Hematopoietic multipotent progenitor cell treated with erythropoietin and hydrocortisone succinate and interleukin-3 and kit ligand, for 17 days (in vitro differentiated cells): ENCODE results near the gene DENND6A.
"Not testable (repeated sequence)": the region's sequence is repeated elsewhere in the genome, so short reads cannot be mapped to it uniquely, and the experiment has no call there.

Experiments used
- DNase-seq: peaks from one replicate; pipeline ENCODE4 v3.0.0-alpha.2; 2015; ENCODE audit warnings: low spot score

Gene DENND6A

DNA sequence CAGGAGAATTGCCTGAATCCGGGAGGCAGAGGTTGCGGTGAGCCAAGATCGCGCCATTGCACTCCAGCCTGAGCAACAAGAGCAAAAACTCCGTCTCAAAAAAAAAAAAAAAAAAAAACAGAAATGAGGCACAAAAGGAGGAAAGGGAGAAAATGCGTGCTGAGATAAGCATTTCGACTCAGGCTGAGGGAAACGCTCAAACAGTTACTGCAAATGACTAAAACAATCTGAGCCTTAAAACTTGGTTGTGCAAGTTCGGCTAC is 813 bp downstream of the DENND6A start:
- DNase-seq = not testable (repeated sequence)

DNA sequence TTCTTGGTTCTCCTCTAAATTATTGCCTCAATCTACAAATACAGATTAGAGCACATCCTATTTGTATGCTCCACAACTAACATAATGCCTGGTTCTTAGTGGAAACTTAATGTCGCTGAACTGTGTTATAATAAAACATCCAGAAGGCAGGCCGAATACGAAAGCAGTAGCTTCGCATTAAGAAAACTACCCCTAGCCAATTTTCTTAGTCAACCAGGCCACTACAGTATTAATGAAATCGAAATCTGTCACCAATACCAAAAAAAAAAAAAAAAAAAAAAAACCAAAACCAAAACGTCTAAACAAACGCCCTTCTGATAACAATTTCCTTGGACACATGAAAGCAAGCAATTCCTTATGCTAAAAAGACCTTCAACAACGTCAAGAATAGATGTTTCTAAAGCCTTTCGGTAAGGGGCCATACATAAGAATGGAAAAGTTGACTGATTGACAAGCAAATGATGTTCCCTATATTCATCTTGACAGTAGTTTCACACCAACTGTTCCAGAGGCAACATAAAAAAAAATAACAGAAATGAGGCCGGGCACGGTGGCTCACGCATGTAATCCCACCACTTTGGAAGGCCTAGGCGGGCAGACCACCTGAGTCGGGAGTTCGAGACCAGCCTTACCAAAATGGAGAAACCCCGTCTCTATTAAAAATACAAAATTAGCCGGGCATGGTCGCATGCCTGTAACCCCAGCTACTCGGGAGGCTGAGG is 1.3 kb downstream of the DENND6A start:
- DNase-seq = peak; percentile 12

DNA sequence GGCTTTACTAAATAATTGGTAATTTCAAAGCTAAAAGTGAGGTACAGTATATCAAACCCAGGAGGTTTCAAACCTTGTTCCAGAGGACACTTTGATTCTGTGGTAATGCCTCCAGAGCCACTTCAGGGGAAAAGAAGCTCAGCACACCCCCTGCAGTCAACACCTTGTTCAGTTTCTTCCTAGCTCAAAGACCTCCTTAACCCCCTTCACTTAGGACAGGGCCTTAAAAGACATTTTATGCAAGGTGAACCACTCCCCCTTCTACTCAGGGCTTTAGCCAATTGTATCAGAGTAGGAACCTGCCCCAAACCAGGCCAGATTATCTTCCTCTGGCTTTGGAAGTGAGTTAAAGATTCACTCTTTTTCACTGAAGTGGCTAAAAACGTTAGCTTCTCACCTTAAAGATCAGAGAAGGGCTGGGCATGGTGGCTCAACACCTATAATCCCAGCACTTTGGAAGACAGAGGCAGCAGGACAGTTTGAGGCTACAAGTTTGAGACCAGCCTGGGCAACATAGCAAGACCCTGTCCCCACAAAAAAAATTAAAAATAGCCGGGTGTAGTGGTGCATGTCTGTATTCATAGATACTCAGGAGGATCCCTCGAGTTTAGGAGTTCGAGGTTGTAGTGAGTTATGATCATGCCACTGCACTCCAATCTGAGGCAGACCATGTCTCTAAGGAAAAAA is 3.4 kb downstream of the DENND6A start:
- DNase-seq = no peak

DNA sequence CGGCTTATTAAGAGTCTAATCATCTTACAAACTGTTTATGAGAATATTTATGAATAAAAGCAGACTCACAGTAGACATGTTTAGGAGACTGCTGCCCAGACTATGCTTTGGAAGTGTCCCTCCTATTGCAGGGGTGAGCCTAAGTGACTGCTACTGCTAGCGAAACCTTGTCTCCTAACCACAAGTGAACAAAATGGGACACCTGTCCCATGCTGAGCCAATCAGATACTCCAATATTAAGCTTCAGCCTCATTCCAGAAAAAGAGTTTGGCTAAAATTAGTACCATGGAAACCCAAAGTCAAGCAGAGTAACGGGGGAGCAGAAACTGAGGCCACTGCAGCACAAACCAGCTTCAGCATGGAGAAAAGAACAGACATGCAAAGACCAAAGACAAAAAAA is 4.6 kb downstream of the DENND6A start:
- DNase-seq = no peak

DNA sequence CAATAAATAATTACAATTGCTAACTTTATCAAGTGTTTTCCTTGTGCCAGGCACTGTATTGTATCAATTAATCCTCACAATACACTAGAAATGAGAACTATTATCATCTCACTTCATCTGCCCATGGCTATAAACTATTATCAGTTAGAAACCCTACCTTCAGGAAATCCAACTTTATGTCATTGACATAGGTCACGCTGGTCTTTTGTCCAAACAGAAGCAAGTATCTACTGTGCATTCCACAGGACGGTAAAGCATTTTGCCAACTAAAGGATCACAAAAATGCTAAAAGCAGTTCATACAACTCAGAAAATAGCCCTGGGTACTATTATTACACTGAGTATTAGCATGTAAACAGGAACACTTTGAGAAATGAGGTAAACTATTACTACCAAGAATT is 9.6 kb downstream of the DENND6A start:
- DNase-seq = no peak

DNA sequence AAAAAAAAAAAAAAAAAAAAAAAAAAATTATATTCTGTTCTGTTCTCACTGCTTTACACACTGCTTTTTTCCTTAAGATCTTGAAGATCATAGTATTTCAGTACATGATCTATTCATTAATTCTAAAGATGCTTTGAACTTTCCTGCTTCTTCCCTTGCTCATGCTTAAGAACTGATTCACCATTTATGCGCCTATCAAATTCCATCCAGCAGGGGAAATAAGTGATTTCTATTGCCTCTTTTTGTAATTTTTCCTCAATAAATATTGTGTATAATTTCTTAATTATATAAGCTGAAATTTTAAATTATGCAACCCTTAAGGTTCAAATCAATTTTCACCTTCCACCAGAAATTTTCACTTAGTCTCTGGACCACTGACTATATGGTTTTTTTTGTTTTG is 10.6 kb downstream of the DENND6A start:
- no peak for DNase-seq

DNA sequence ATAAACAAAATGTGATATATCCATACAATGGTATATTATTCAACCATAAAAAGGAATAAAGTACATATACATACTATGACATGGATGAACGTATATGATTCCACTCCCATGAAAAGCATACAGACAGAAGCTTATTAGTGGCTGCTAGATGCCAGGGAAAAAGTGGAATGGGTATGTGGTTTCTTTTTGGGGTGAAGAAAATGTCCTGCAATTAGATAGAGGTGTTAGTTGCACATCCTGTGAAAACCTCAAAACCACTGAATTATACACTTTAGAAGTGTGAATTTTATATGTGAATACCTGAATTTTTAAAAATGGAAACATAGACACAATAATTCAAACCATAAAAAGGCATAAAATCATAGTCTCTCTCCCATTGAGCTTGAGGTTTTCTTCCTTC is 11.2 kb downstream of the DENND6A start:
- no peak for DNase-seq

DNA sequence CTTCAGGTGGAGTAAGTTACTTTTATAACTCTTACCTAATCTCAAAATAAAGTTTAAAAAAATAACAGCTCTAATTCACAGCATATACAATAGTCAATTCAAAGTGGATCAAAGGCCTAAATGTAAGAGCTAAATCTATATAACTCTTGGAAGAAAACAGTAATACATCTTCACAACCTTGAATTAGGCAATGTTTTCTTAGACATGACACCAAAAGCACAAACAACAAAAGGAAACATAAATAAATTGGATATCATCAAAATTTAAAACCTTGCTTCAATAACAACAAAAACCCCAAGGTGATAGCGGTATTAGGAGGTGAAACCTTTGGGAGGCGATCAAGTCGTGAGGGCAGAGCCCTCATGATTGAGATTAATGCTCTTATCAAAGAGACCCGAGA is 12.8 kb downstream of the DENND6A start:
- no peak for DNase-seq

DNA sequence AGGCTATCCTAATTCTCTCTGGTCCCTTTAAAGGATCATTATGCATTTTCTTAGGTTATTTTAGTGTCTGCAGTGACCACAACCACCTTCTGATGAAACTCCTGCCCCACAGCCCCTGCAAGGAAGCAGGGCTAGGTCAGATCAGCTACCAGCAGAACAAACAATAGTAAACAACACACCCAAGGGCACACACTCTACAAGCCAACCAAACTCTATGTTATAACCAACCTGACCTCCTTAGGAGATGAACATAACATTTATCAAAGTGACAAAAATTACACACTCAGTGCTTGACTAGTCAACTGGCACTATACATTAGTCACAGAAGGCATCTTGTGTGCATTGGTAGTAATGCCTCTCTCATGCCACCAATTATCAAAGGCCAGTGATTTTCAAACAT is 17.3 kb downstream of the DENND6A start:
- no peak for DNase-seq

DNA sequence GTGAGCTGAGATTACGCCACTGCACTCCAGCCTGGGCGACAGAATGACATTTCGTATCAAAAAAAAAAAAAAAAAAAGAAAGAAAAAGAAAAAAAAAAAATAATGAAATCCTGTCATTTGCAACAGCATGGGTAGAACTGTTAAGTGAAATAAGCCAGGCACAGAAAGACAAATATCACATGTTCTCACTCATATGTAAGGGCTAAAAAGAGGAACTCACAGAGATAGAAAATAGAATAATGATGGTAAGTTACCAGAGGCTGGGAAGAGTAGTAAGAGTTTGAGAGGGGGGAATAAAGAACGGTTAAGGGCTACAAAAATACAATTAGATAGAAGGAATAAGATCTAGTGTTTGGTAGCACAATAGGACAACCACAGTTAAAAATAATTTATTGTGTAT is 19.7 kb downstream of the DENND6A start:
- DNase-seq = no peak

DNA sequence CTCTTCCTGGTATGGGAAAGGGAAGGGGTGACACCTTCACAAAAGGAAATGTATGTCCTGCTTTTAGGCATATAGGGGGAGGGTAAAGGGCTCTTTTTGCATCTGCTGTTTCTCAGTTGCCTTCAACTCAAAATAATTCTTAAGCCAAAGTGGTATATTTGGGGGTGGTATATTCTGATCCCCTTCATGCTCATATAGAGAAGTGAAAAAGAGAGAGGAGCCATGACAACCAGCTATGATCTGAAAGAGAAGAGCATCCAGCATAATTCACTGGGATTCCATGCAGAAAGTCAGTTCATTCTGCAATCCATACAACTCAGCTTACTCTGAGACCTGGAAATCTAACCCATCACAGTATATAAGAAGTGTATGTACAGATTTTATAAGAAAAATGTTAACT is 22.3 kb downstream of the DENND6A start:
- DNase-seq = no peak

DNA sequence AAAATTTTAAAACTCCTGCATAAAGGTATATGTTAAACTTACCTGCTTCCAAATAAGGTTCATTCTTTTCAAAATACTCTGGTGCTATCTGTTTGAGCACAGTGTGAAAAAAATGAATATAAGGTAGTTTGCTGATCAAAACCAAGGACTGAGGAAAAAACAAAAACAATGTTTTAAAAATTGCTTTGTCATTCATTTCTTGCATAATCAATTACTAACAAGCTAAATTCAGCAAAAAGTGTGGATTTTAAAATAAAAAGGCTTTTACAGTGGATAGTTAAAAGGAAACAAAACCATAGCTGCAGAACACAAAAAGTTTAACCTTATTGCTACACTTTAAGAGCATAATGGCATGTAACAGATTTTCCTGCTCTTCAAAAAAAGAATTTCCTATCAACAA is 31.5 kb downstream of the DENND6A start:
- no peak for DNase-seq

DNA sequence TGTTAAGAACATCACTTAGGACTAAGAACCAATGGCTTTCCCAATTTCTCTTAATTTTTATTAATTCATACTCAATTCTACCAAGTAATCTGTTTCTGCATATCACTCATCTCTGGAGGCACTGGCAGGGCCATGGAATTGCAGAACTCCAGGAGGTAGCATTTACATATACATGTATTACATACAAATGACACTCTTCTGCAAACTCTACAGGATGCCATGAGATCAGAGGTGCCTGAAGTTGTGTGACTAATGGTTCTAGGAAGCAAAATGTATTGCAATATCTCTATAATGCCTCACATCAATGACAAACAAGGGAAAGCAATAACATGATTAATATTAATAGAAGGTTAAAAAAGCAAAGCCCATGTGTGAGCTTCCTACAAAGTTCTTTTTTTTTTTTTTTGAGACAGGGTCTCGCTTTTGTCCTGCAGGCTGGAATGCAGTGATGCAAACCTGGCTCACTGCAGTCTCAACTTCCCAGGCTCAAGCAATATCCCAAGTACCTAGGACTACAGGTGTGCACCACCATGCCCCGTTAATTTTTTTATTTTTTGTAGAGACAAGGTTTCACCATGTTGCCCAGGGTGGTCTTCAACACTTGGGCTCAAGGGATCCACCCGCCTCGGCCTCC is 33.0 kb downstream of the DENND6A start:
- DNase-seq = no peak

DNA sequence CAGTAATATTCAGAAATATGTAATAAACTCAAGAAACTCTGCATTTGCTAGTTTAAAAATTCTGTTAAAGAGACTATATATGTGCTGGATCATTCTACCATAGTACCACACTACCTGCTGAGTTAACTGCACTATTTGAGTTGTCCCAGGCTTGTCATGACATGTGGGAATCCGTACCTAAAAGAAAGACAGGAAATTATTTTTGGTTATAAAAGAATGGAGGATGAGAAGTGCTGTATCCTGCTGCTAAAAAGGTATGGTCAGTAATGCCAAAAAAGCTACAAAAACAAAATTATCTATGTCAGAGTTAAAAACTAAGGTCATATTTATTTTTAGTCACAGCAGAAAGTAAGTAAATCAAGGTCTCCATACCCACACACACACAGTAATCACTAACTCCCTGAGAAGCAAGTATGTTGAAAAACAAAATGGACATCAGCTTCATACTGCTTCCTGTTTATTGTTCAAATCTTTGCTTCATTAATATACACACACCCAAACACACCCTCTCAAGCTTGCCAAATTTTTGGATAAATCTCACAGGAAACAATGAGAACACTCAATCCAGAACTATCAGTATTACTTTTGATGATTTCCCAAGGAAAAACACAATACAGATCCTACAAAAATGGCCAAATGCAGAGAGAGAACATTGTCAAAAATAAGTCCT is 33.7 kb downstream of the DENND6A start:
- no peak for DNase-seq

DNA sequence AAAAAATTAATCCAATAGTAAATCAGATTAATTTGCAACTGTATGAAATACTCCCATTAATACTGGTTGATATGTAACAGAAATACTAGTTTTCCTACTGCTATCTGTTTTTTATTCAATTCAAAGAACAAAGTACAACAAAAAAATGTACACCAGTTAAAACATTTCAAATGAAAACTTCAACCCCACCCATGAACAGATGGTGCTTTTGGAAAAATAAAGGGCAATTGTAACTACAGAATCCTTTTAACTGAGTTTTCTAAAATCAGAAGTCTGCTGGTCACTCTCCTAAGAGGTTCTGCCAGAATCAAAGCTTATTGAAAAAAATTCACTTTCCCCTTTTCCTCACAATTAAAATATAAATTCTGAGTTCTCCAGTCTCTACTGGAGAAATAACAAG is 34.3 kb downstream of the DENND6A start:
- no peak for DNase-seq

DNA sequence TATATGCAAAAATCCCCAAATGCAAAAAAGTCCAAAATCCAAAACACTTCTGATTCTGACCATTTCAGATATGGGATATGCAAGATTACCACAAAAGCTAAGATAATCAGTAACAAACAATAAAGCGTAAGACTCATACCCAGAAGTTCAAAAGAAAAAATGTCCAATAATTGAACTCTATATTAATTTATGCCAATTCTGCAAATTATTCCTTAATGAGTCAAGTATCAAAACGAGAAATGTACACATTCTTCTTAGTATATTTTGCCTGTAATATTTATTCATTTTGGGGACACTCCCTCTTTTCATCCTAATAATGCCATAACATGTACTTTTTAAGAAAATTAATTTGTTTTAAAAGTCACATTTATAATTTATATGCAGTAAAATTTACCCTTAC is 37.1 kb downstream of the DENND6A start:
- DNase-seq = no peak

DNA sequence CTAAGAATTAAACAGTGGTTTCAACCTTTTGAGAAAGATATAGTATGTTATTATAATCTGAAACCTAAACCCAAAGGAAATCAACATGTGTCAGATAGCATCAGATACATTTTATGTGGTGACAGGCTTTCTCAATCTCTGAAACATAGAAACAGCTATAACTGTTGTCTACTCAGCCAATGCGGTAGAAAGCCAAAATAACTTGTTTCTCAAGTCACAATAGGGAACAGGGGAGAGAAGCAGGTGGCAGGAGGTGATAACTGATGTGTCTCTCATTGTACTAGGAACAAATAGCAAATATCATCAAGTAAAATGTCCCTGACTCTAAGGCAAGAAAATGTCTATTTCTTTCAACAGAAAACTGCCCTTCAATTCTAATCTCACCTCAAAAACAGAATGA is 38.6 kb downstream of the DENND6A start:
- no peak for DNase-seq

DNA sequence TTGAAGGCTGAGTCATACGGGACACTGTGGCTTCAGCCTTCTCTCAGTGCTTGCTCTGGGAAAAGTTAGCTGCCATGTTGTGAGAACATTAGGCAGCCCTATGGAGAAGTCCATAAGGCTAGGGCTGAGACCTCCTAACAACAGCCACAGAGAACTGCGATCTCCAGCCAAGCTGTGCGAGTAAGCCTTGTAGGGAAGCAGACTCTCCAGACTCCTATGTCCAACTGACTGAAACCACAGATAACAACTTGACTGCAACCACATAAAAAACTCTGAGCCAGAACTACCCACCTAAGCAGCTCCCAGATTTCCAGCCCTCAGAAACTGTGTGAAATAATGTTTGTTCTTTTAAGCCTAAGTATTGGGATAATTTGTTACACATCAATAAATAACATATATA is 40.7 kb downstream of the DENND6A start:
- no peak for DNase-seq

DNA sequence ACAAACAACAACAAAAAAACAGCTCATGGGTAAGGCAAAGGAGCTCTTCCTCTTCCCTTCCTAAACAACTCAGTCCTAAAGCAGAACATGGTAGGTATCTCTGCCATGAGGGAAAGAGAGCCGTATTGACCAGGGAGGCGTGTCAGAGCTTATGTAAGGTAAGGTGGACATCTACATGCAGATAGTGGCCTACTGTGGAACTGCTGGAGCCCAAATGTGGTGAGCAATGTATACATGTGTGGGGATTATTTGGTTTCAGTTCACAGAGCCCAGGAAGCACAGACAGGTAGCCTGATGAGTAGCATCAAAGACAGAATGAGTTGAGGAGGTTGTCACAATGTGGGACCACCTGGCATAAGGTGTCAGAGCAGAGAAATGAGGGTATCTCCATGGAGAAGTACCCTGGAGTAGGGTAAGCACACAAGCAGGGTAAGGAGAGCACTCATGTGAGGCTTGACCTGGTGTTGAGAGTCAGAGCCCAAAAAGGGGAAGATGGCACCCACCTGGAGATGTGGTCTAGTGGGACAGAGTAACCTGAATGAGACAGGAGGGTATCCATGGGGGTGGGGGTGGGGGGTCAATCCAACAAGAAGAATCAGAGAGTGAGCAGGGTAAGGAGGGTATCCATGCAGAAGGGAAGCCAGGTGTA is 45.5 kb downstream of the DENND6A start:
- DNase-seq = no peak

DNA sequence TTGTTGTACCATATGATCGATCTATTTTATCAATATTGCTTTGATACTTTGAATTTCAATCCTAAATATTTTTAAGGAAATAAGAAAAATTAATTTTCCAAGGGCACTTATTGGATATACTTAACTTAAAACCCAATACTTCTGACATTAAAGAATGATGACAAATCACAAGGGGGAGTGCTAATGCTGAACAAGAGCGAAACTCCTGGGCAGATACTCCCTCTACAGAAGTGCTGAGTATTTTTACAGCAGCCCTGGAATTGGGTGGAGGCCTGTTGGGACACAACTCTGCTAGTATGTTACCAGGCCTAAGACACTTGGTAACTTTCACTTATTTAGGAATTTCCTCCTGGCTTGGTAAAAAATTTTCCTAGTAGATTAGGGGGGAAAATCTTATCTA is 46.2 kb downstream of the DENND6A start:
- DNase-seq = no peak

DNA sequence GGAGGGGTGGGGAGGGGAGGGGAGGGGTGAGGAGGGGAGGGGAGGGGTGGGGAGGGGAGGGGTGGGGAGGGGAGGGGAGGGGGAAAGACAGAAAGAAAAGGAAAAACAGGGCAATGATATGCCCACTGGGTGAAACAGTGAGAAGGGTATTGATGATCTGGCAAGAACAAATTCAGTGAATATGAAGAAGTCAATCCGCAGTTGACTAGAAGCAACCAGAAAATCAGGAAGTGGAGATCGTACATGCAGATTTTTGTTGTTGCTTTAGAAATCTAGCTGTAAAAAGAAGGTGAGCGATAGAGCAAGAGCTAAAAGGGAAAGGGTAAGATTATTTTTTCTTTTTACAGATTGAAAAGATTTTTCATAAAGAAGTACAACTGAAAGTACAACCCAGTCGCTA is 48.1 kb downstream of the DENND6A start:
- DNase-seq = no peak

DNA sequence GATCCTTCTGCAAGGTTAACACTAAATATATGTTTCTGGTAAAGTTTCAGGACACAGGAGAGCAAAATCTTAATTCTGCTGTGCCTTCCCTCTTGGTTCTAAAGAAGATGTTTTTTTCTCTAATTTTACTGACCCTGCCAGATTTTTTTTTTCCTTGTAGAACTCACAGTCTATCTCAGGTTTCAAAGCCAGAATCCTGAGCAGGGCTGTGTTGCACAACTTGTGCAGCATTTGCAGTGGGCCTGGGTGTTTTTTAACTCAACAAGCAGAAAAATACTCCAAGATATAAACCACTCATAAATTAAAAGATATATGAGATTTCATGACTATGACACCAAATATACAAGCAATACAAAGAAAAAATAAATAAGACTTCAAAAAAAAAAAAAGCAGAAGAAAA is 55.5 kb downstream of the DENND6A start:
- no peak for DNase-seq

DNA sequence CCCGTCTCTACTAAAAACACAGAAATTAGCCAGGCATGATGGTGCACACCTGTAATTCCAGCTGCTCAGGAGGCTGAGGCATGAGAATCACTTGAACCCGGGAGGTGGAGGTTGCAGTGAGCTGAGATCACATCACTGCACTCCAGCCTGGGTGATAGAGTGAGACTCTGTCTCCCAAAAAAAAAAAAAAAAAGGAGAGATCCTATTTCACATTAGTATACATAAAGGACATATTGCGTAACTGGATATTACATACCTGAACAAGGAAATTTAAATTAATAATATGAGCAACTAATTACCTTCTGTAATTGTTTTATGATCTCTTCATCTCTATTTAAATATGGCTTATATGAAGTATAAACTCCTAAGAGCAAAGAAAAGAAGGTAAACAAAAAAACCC is 58.6 kb downstream of the DENND6A start:
- DNase-seq = not testable (repeated sequence)
